HL-60 (cell line): ENCODE results near the gene HOMER1.

Experiments
- DNase-seq, 2 experiments: peaks; one replicate each; pipeline ENCODE4 v3.0.0-alpha.2; 2010 to 2020; ENCODE audit warnings: low read depth in 1 of 2, low spot score in 1 of 2
- H3K27ac ChIP-seq: fragments of 250-450 bp; sonication (Bioruptor Pico); replicated peaks from 2 replicates; pipeline ENCODE4 v1.5.1; 2020; ENCODE audit warnings: mild to moderate bottlenecking, moderate library complexity
- H3K27me3 ChIP-seq: fragments of 250-450 bp; sonication (Bioruptor Pico); 2 replicates; pipeline ENCODE4 v1.5.1; 2021; ENCODE audit warnings: mild to moderate bottlenecking, moderate library complexity; ENCODE audit not compliant: insufficient read depth, poor library complexity, severe bottlenecking
- H3K4me3 ChIP-seq: replicated peaks from 2 replicates; pipeline ENCODE4 v1.5.1; 2011; ENCODE audit warnings: mild to moderate bottlenecking, control low read depth, low read length; ENCODE audit not compliant: insufficient read depth
- CTCF ChIP-seq: IDR thresholded peaks from one replicate; pipeline ENCODE4 v1.5.1; 2011; ENCODE audit warnings: low read length, control low read depth, inconsistent platforms; ENCODE audit not compliant: insufficient read depth
- GABPA ChIP-seq: IDR thresholded peaks from 2 replicates; pipeline ENCODE4 v1.6.1; 2012; ENCODE audit warnings: low read depth
- POLR2AphosphoS5 ChIP-seq: IDR thresholded peaks from 2 replicates; pipeline ENCODE4 v1.6.1; 2012; ENCODE audit warnings: low read depth
- SPI1 ChIP-seq: IDR thresholded peaks from 2 replicates; pipeline ENCODE4 v1.6.1; 2012; ENCODE audit warnings: low read depth, mild to moderate bottlenecking, borderline replicate concordance
- TF ChIP-seq, protein P1 (sequence below): IDR thresholded peaks from 2 replicates; pipeline ENCODE4 v1.6.1; 2012; ENCODE audit warnings: low read depth; ENCODE audit not compliant: insufficient replicate concordance

Gene HOMER1

GRCh38 chr5:79547982-79548381 lies 34.0 kb upstream of the HOMER1 start:
- TF ChIP-seq SPI1 = no peak
- TF ChIP-seq CTCF = no peak
- TF ChIP-seq, protein P1, sequence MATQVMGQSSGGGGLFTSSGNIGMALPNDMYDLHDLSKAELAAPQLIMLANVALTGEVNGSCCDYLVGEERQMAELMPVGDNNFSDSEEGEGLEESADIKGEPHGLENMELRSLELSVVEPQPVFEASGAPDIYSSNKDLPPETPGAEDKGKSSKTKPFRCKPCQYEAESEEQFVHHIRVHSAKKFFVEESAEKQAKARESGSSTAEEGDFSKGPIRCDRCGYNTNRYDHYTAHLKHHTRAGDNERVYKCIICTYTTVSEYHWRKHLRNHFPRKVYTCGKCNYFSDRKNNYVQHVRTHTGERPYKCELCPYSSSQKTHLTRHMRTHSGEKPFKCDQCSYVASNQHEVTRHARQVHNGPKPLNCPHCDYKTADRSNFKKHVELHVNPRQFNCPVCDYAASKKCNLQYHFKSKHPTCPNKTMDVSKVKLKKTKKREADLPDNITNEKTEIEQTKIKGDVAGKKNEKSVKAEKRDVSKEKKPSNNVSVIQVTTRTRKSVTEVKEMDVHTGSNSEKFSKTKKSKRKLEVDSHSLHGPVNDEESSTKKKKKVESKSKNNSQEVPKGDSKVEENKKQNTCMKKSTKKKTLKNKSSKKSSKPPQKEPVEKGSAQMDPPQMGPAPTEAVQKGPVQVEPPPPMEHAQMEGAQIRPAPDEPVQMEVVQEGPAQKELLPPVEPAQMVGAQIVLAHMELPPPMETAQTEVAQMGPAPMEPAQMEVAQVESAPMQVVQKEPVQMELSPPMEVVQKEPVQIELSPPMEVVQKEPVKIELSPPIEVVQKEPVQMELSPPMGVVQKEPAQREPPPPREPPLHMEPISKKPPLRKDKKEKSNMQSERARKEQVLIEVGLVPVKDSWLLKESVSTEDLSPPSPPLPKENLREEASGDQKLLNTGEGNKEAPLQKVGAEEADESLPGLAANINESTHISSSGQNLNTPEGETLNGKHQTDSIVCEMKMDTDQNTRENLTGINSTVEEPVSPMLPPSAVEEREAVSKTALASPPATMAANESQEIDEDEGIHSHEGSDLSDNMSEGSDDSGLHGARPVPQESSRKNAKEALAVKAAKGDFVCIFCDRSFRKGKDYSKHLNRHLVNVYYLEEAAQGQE = no peak
- TF ChIP-seq GABPA = no peak
- no peak for TF ChIP-seq POLR2AphosphoS5

GRCh38 chr5:79547429-79547822 lies 33.5 kb upstream of the HOMER1 start:
- no peak for DNase-seq
- TF ChIP-seq SPI1 (no peak), CTCF (no peak), POLR2AphosphoS5 (no peak), GABPA (no peak)
- TF ChIP-seq, protein P1 = no peak
- Histone ChIP-seq H3K4me3 (no peak overlapping the region), H3K27me3 (no peaks in the 10 kb centered on the region), H3K27ac (no peak overlapping the region)

More at GRCh38 chr5:79547982-79548381, 34.0 kb upstream of the HOMER1 start:
- H3K27ac ChIP-seq = no peak overlapping the region
- no peaks in the 10 kb centered on the region for H3K27me3 ChIP-seq
- no peak for DNase-seq
- H3K4me3 ChIP-seq = no peak overlapping the region

DNA sequence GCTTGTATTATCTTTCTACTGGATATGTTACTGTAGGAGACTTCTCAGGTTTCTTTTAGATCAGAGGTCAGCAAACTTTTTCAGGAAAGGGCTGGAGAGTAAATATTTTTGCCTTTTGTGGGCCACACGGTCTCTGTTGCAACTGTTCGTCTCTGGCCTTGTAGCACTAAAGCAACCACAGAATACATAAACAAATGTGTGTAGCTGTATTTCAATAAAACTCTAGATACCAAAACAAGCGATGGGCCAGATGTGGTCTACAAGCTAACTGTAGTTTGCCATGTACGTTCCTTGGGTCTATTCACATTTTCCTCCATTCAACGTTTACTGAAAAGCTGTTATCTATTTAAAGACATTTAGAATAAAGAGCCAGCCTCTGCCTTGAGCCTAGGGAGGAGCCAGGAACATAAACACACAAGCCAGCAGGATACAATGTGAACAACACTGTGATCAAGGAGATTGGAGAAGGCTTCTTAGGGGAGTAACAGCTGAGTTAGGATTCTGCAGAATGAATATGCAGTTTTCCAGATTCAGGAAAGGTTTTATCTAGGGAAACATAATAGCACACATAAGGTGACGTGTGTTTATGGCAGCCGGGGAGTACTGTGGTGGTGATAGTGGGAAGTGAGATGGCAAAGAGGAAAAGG lies 33.0 kb upstream of the HOMER1 start:
- Histone ChIP-seq H3K4me3 (no peak overlapping the region), H3K27me3 (no peaks in the 10 kb centered on the region), H3K27ac (no peak overlapping the region)
- TF ChIP-seq, protein P1 = no peak
- TF ChIP-seq POLR2AphosphoS5 (no peak), CTCF (no peak), SPI1 (no peak)
- no peak for DNase-seq
